GM18868 (cell line): Measurements from ENCODE around the gene CHAT.

Experiments
- ATAC-seq: cut with Tn5 transposase; IDR thresholded peaks from one replicate; pipeline ENCODE4 v1.9.1; 2021; ENCODE audit warnings: mild to moderate bottlenecking, moderate library complexity; ENCODE audit not compliant: unreplicated experiment

Gene CHAT

GRCh38 chr10:49651039-49651835, 37.4 kb downstream of the CHAT start:
- ATAC-seq: no peak

- ATAC-seq: no peak
Observed at GRCh38 chr10:49651917-49652316, 38.1 kb downstream of the CHAT start.

GRCh38 chr10:49652421-49653272, 38.8 kb downstream of the CHAT start:
- ATAC-seq: no peak

GRCh38 chr10:49653273-49653929, 39.6 kb downstream of the CHAT start:
- ATAC-seq: no peak

DNA sequence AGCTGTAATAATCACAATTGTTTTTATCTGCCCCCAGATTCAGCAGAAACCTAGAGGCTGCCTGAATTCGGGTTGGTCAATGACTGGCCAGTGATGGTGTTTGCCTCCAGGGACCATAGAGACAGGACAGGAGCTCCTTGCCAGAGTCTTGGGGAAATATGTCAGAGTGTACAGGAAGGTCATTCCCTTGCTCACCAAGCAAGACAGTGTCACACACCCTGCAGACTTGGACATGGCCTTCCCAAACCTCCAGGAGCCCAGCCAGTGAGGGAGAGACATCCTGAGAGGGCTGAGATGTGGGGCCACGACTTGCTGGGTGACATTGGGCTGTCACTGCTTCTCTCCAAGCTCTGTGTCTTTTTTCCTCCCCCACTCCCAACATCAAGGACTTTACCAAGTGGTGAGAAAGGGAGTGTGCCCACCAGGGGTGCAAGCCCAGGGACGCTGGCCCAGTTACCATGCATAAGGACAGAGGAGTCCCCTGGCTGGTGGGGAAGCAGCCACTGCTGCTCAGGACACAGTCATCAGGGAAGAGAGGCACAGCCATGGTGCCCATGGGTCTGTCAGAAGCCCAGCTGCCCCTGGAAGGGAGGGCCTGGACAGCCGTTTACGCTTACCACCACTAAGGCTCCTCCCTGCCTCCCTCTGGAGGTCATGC, 40.3 kb downstream of the CHAT start:
- ATAC-seq: no peak

GRCh38 chr10:49655099-49655498, 41.3 kb downstream of the CHAT start:
- no peak for ATAC-seq

DNA sequence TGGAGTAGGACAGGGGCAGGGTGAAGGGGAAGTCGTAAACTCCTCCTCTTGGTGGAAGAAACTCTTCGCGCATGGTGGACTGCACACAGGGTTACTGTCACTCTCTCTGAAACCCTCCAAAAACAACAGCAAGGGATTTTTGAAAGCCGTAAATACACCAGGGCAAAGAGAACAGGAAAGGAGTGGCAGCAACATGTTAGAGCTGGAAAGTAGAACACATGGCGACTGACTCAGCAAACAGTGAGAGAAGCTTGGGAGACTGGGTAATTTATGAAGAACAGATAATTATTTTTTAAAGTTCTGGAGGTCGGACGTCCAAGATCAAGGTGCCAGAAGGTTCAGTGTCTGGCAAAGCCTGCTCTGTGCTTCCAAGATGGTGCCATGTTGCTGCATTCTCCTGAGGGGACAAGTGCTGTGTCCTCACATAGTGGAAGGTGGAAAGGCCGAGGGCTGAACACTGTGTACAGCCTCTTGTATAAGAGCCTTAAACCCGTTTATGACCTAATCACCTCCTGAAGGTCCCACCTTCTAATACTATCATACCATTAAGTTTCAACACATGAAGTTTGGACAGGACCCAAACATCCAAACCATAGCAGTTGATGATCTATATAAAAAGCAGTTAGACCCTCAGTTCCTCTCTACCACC, 43.1 kb downstream of the CHAT start:
- no peak for ATAC-seq

GRCh38 chr10:49657606-49658005, 43.8 kb downstream of the CHAT start:
- ATAC-seq: no peak

DNA sequence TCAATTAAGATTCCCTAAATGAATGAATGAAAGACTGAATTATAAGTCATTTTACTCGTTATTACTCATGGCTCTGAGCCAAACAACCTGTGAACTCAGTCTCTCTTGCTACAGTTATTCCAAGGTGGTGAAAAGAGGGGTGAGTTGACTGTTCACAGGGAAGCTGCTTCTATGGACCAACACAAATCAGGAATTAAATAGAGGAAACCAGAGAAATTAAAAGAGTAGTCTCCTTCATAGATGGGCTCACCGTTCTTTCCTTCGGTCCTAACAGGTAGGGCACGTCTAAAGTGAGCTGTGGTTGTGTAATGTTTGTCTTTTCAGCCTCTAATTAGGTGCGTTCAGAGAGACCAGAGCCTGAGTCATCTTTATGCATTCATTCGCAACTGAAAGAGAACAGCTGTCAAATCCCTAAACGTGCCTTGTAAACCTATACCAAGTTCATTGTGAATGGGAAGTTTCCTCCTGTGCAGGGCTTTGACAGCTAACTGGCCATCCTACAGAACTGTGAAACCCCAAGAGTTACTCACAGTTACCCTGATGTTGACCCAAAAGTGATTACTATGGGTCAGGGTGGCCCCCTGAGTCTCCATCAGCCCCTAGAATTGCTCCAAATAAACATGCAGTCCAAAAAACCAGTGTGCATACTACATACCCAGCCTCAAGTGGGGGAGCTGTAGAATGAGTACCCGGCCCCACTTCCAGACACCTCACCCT, 47.5 kb downstream of the CHAT start:
- ATAC-seq: no peak

DNA sequence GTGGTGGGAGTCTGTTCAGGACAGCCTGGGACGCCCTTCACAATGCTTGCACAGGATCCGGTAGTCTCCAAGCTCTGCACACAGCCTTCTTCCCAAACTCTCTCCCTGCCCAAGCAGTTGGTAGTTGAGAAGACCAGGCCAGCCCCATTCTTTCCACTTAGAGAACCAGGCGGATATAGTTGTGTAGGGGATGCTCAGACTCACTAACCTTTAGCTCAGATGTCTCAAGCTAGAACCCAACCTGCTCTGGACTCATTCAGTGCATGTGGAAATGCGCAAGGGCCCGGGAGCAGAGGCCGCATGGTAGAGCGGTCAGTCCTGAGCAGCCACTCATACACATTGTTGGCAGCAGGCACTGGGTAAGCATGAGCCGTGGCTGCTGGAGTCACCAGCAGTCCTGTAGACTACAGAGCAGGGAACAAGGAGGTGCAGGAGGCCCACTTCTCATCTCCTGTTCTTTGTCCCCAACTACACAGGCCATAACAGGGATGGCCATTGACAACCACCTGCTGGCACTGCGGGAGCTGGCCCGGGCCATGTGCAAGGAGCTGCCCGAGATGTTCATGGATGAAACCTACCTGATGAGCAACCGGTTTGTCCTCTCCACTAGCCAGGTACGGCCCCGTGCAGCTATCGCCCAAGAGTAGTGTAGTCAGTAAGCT, 48.5 kb downstream of the CHAT start:
- no peak for ATAC-seq

GRCh38 chr10:49663596-49663995, 49.8 kb downstream of the CHAT start:
- ATAC-seq: no peak

DNA sequence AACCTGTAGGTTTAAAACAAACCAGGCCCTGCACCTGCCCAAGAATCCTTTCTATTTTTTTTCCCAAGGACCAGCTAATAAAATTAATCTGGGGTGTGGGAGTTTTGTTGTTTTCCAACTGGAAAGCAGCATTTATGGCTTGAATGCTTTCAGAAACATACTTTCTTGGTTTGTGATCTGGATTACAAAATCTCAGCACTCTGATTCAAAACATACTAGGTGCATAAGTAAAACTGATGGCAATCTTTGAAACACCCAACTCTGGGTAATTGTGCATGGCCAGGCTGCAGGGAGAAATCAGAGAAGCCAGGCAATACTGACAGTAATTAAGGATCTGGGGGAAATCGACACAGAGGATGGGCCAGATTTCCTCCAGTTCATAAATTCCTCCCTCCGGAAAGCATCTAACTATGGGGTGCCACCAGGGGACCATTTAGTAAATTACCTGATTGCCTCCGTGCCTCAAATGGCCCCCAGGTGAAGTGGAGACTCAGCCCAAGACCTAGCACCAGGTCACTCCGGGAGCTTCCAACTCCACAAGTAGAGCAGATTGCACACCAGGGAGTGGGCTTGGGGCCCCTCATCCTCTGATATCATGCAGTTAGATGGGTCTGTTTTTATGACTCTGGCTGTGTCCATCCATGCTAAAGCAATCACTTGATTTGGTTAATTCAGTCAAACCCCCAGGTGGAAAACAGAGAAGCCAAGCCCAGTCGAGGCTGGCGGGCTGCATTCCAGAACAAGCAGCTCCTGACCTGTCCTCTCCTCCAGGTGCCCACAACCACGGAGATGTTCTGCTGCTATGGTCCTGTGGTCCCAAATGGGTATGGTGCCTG, 50.4 kb downstream of the CHAT start:
- ATAC-seq: no peak

DNA sequence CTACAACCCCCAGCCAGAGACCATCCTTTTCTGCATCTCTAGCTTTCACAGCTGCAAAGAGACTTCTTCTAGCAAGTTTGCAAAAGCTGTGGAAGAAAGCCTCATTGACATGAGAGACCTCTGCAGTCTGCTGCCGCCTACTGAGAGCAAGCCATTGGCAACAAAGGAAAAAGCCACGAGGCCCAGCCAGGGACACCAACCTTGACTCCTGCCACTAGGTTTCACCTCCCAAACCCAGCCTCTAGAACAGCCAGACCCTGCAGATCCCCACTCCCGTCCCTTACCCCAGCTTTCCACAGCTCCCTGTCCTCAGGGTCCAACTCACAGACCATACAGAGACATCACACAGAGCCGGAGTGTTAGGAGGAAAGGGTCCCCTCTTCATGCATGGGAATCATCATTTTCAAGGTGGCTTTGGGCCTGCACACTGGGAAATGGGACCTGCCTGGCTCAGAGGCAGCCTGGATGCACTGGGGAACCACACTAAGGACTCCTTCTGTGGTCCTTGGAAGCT, 51.1 kb downstream of the CHAT start:
- ATAC-seq: no peak

- no peak for ATAC-seq
Observed at GRCh38 chr10:49666054-49666615, 52.3 kb downstream of the CHAT start.

GRCh38 chr10:49666685-49667084, 52.8 kb downstream of the CHAT start:
- ATAC-seq: no peak

DNA sequence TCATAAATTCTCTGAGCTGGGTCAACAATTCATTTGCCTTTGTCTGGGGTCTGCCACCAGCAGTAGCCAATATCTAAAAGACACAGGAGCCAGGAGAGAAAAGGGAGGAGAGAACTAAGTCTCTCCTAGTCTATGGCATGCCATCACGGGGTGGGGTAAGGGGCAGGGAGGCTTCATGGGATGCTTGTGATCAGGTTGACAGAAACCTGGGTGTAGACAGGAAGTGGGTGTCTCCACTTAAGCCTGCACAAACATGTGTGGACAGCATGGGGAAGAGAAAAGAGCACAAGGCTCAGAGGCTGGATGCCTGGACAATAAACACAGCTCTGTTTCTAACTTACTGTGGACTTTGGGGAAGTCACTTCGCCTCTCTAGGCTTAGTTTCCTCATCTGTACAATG, 54.2 kb downstream of the CHAT start:
- ATAC-seq: no peak

GRCh38 chr10:49668684-49669083, 54.8 kb downstream of the CHAT start:
- ATAC-seq: no peak
